AG04450 (cell line): ENCODE results near the gene SART1. TPM values are rescaled to one million over a fixed set of nuclear protein-coding genes. Genes with fewer than 3 reads are reported as not detected.

ENCODE experiments used
- CTCF ChIA-PET: fragments of 300-600, 350-600 bp; formaldehyde crosslinking; extraction: SDS; loops from one replicate; lab custom pipeline; 2022; ENCODE audit warnings: antibody characterized with exemption, inconsistent platforms; lab: Charles Lee
- POLR2A ChIA-PET: fragments of 350-600 bp; formaldehyde crosslinking; extraction: SDS; loops from one replicate; lab custom pipeline; 2021; ENCODE audit warnings: antibody characterized with exemption, inconsistent platforms; lab: Yijun Ruan, JAX
- DNase-seq: peaks from one replicate; pipeline ENCODE4 v3.0.0-alpha.2; 2011; ENCODE audit warnings: low read depth, low spot score
- H3K27ac ChIP-seq: one replicate; pipeline ENCODE4 v1.5.1; 2012; ENCODE audit warnings: low read depth, low read length, control low read depth
- H3K27me3 ChIP-seq: one replicate; pipeline ENCODE4 v1.6.0; 2012; ENCODE audit warnings: low read length; ENCODE audit not compliant: control insufficient read depth, insufficient read depth
- H3K4me3 ChIP-seq: 2 replicates; pipeline ENCODE4 v1.5.1; 2011; ENCODE audit warnings: mild to moderate bottlenecking, low read depth, low read length, control low read depth
- H3K9me3 ChIP-seq: 2 replicates; pipeline ENCODE4 v1.5.1; 2012; ENCODE audit warnings: low read length; ENCODE audit not compliant: control insufficient read depth, insufficient read depth
- CTCF ChIP-seq: IDR thresholded peaks from 2 replicates; pipeline ENCODE4 v1.5.1; 2011; ENCODE audit warnings: low read depth, low read length, control low read depth, inconsistent platforms
- polyA plus RNA-seq: library from polyadenylated mRNA; depleted of rRNA; stranded (reverse); fragments of >200 nt; gene quantifications from 2 replicates; pipeline ENCODE4 v1.2.3, GENCODE V29; 2011

Gene SART1
- polyA plus RNA-seq, 1 experiment, result 14.3 TPM

GRCh38 chr11:65928667-65929066, 32.9 kb upstream of the SART1 start:
- Histone ChIP-seq H3K27me3 (no peaks in the 10 kb centered on the region), H3K9me3 (no peaks in the 10 kb centered on the region), H3K4me3 (no peak overlapping the region), H3K27ac (no peak overlapping the region)
- DNase-seq, result no peak
- ChIA-PET CTCF (no interaction called here), POLR2A (no interaction called here)
- TF ChIP-seq CTCF, result no peak

- POLR2A ChIA-PET, result interaction anchor here (0.5 kb wide), 1 partner anchor 18 kb away, joined by 3 read pairs; no protein-coding TSS in a partner anchor
- no peak for DNase-seq
- H3K4me3 ChIP-seq, result no peak overlapping the region
- no peak for TF ChIP-seq CTCF
- no peaks in the 10 kb centered on the region for H3K9me3 ChIP-seq
- H3K27me3 ChIP-seq, result no peaks in the 10 kb centered on the region
- no peak overlapping the region for H3K27ac ChIP-seq
- CTCF ChIA-PET, result interaction anchor here (1.0 to 1.9 kb wide), 3 partner anchors 42 to 47 kb away, joined by 3 to 7 read pairs (median 6); partner anchors contain the start of genes CCDC85B and FIBP
These were observed 29.6 kb upstream of the SART1 start for GRCh38 chr11:65931773-65932557.

GRCh38 chr11:65932558-65932919, 29.0 kb upstream of the SART1 start:
- no peak for TF ChIP-seq CTCF
- Histone ChIP-seq H3K27ac (no peak overlapping the region), H3K9me3 (no peaks in the 10 kb centered on the region), H3K4me3 (no peak overlapping the region), H3K27me3 (no peaks in the 10 kb centered on the region)
- CTCF ChIA-PET, result interaction anchor here (0.8 to 1.9 kb wide), 4 partner anchors 42 to 73 kb away, joined by 3 to 7 read pairs (median 4); partner anchors contain the start of genes CCDC85B and FIBP
- no peak for DNase-seq
- POLR2A ChIA-PET, result interaction anchor here (0.5 kb wide), 1 partner anchor 18 kb away, joined by 3 read pairs; no protein-coding TSS in a partner anchor

GRCh38 chr11:65934014-65934413, 27.5 kb upstream of the SART1 start:
- H3K4me3 ChIP-seq, result no peak overlapping the region
- H3K9me3 ChIP-seq, result no peaks in the 10 kb centered on the region
- POLR2A ChIA-PET, result interaction anchor here (1.0 kb wide), 1 partner anchor 44 kb away, joined by 8 read pairs; the partner anchor contains the start of gene CCDC85B
- CTCF ChIA-PET, result interaction anchor here (0.7 to 1.0 kb wide), 4 partner anchors 33 to 74 kb away, joined by 3 to 8 read pairs (median 3); partner anchors contain the start of genes FIBP and MUS81
- no peak overlapping the region for H3K27ac ChIP-seq
- TF ChIP-seq CTCF, result no peak
- DNase-seq, result peak; percentile 33
- no peaks in the 10 kb centered on the region for H3K27me3 ChIP-seq

GRCh38 chr11:65937766-65938165, 23.8 kb upstream of the SART1 start:
- Histone ChIP-seq H3K27me3 (no peaks in the 10 kb centered on the region), H3K4me3 (no peak overlapping the region), H3K27ac (no peak overlapping the region), H3K9me3 (no peaks in the 10 kb centered on the region)
- TF ChIP-seq CTCF, result no peak
- ChIA-PET POLR2A (interaction anchor here (0.6 kb wide), 1 partner anchor 285 kb away, joined by 3 read pairs; no protein-coding TSS in a partner anchor), CTCF (interaction anchor here (1.9 kb wide), 1 partner anchor 53 kb away, joined by 8 read pairs; no protein-coding TSS in a partner anchor)
- no peak for DNase-seq
